Measurements from ENCODE around the gene WNT10A.
"Not testable (repeated sequence)": the region's sequence is repeated elsewhere in the genome, so short reads cannot be mapped to it uniquely, and the experiment has no call there.

The WNT10A gene

GRCh38 chr2:218925434-218925833 is 44.8 kb downstream of the WNT10A start:
- no peak overlapping the region for H3K27ac ChIP-seq
- DNase-seq (ENCODE audit: low read depth, low spot score): no peak

- DNase-seq (ENCODE audit: low read depth, low spot score): no peak
- H3K27ac ChIP-seq: no peak overlapping the region
Measured at GRCh38 chr2:218927422-218927821, 46.8 kb downstream of the WNT10A start.

GRCh38 chr2:218927876-218928275 is 47.2 kb downstream of the WNT10A start:
- no peak overlapping the region for H3K27ac ChIP-seq
- DNase-seq (ENCODE audit: low read depth, low spot score): no peak

- not testable (repeated sequence) for DNase-seq (ENCODE audit: low read depth, low spot score); H3K27ac ChIP-seq
Measured at GRCh38 chr2:218930488-218930887, 49.8 kb downstream of the WNT10A start.

- not testable (repeated sequence) for H3K27ac ChIP-seq; DNase-seq (ENCODE audit: low read depth, low spot score)
Measured at GRCh38 chr2:218931751-218932150, 51.1 kb downstream of the WNT10A start.

Measured in epithelial cell of prostate (primary cell).